MCF 10A (cell line): ENCODE data around the gene ZNF211. TPM values are rescaled to one million over a fixed set of nuclear protein-coding genes. Genes with fewer than 3 reads are reported as not detected.

ENCODE experiments used
- BruUV-seq: library from RNA; stranded (reverse); fragments of 400-500 nt; replicated peaks from 2 replicates; lab custom pipeline; 2021; lab: Mats Ljungman, UMichigan
- CTCF ChIA-PET: fragments of 300-600 bp; sonication (Branson Sonifier 250); formaldehyde crosslinking; extraction: SDS; loops from one replicate; lab custom pipeline; 2021; ENCODE audit warnings: antibody characterized with exemption, inconsistent platforms; lab: Yijun Ruan, JAX
- POLR2A ChIA-PET: fragments of 300-600, 350-650 bp; sonication (Branson Sonifier 250); formaldehyde crosslinking; extraction: SDS; loops from one replicate; lab custom pipeline; 2020; ENCODE audit warnings: antibody characterized with exemption, inconsistent platforms; lab: Yijun Ruan, JAX
- DNase-seq: peaks from one replicate; pipeline ENCODE4 v3.0.0-alpha.2; 2018; ENCODE audit not compliant: unreplicated experiment
- H3K27ac Mint-ChIP-seq: one replicate; pipeline ENCODE4 v1.8.0; 2022; ENCODE audit warnings: mild to moderate bottlenecking, low read depth, mixed read lengths; ENCODE audit not compliant: unreplicated experiment
- H3K27me3 Mint-ChIP-seq: one replicate; pipeline ENCODE4 v1.8.0; 2022; ENCODE audit warnings: mixed read lengths; ENCODE audit not compliant: insufficient read depth, unreplicated experiment
- H3K36me3 Mint-ChIP-seq: one replicate; pipeline ENCODE4 v1.8.0; 2022; ENCODE audit warnings: mild to moderate bottlenecking, moderate library complexity, mixed read lengths; ENCODE audit not compliant: insufficient read depth, unreplicated experiment
- H3K4me1 Mint-ChIP-seq: one replicate; pipeline ENCODE4 v1.8.0; 2022; ENCODE audit warnings: mixed read lengths; ENCODE audit not compliant: insufficient read depth, unreplicated experiment
- H3K4me3 Mint-ChIP-seq: one replicate; pipeline ENCODE4 v1.8.0; 2022; ENCODE audit warnings: mild to moderate bottlenecking, moderate library complexity, mixed read lengths; ENCODE audit not compliant: unreplicated experiment
- H3K9me3 Mint-ChIP-seq: one replicate; pipeline ENCODE4 v1.8.0; 2022; ENCODE audit warnings: mixed read lengths; ENCODE audit not compliant: unreplicated experiment
- CTCF ChIP-seq: fragments of 200-600 bp; IDR thresholded peaks from one replicate; pipeline ENCODE4 v1.8.0; 2022; ENCODE audit warnings: antibody characterized with exemption, mild to moderate bottlenecking; ENCODE audit not compliant: unreplicated experiment
- intact Hi-C: fragments of 100-400 bp; cut with micrococcal nuclease; formaldehyde crosslinking; loops from 2 replicates; pipeline ENCODE4 v1.14.1; 2022
- total RNA-seq: library from RNA; stranded (reverse); gene quantifications from 2 replicates; pipeline ENCODE4 v1.2.3, GENCODE V29; 2022

The ZNF211 gene
- total RNA-seq, 1 experiment from 2014 or later = 5.7 TPM

GRCh38 chr19:57667228-57667627 is 34.3 kb downstream of the ZNF211 start:
- Mint-ChIP-seq H3K27me3 (no peaks in the 10 kb centered on the region), H3K36me3 (no peaks in the 10 kb centered on the region), H3K27ac (no peak overlapping the region), H3K4me3 (no peak overlapping the region), H3K4me1 (peaks cover 5% of the 10 kb centered on the region), H3K9me3 (peaks cover 7% of the 10 kb centered on the region)
- no peak for DNase-seq
- BruUV-seq = no TSS peak
- no peak for TF ChIP-seq CTCF
- intact Hi-C loops = no loop called here
- ChIA-PET CTCF (no interaction called here), POLR2A (interaction anchor here (0.6 kb wide), 1 partner anchor 46 kb away, joined by 3 read pairs; no protein-coding TSS in a partner anchor)

- H3K27me3 Mint-ChIP-seq = no peaks in the 10 kb centered on the region
- H3K4me3 Mint-ChIP-seq = no peak within 1 kb of the TSS
- no TSS peak for BruUV-seq
- DNase-seq = no peak
- intact Hi-C loops = no loop called here
- ChIA-PET CTCF (no interaction called here), POLR2A (no interaction called here)
- H3K36me3 Mint-ChIP-seq = no peaks in the 10 kb centered on the region
- H3K27ac Mint-ChIP-seq = no peak within 1 kb of the TSS
- TF ChIP-seq CTCF = no peak
- peaks cover 5% of the 10 kb centered on the region for H3K4me1 Mint-ChIP-seq
- H3K9me3 Mint-ChIP-seq = peaks cover 7% of the 10 kb centered on the region
Observed at GRCh38 chr19:57668635-57669034, 35.7 kb downstream of the ZNF211 start, which contains the start of gene ZSCAN4. ZSCAN4 (plus strand) TSS chr19:57668935; CDS start chr19:57676146, 7,211 bp downstream.

GRCh38 chr19:57671124-57671895 is 38.3 kb downstream of the ZNF211 start:
- TF ChIP-seq CTCF = no peak
- H3K36me3 Mint-ChIP-seq = no peaks in the 10 kb centered on the region
- no peaks in the 10 kb centered on the region for H3K27me3 Mint-ChIP-seq
- ChIA-PET POLR2A (interaction anchor here (0.7 to 1.0 kb wide), 2 partner anchors 10 to 11 kb away, joined by 3 to 4 read pairs; partner anchors contain the start of gene ZNF551), CTCF (interaction anchor here (0.8 to 2.3 kb wide), 2 partner anchors 10 to 63 kb away, joined by 5 to 7 read pairs; partner anchors contain the start of gene ZNF551)
- intact Hi-C loops = no loop called here
- no peak for DNase-seq
- H3K9me3 Mint-ChIP-seq = peaks cover 7% of the 10 kb centered on the region
- BruUV-seq = no TSS peak
- no peak overlapping the region for H3K4me3 Mint-ChIP-seq
- no peak overlapping the region for H3K27ac Mint-ChIP-seq
- H3K4me1 Mint-ChIP-seq = no peaks in the 10 kb centered on the region

GRCh38 chr19:57672466-57672865 is 39.5 kb downstream of the ZNF211 start:
- DNase-seq = no peak
- POLR2A ChIA-PET = interaction anchor here (1.0 kb wide), 1 partner anchor 9 kb away, joined by 4 read pairs; the partner anchor contains the start of gene ZNF551
- BruUV-seq = no TSS peak
- Mint-ChIP-seq H3K36me3 (no peaks in the 10 kb centered on the region), H3K27ac (no peak overlapping the region), H3K9me3 (peaks cover 7% of the 10 kb centered on the region), H3K4me3 (no peak overlapping the region), H3K4me1 (no peaks in the 10 kb centered on the region), H3K27me3 (no peaks in the 10 kb centered on the region)
- CTCF ChIA-PET = interaction anchor here (0.6 to 2.3 kb wide), 2 partner anchors 9 to 63 kb away, joined by 3 to 5 read pairs; partner anchors contain the start of gene ZNF551
- intact Hi-C loops = no loop called here
- TF ChIP-seq CTCF = no peak
